ENCODE measurements around the gene MAD2L2. TPM values are rescaled to one million over a fixed set of nuclear protein-coding genes. Genes with fewer than 3 reads are reported as not detected.

The MAD2L2 gene
- polyA plus RNA-seq, 1 donor, result 27.2 TPM

DNA sequence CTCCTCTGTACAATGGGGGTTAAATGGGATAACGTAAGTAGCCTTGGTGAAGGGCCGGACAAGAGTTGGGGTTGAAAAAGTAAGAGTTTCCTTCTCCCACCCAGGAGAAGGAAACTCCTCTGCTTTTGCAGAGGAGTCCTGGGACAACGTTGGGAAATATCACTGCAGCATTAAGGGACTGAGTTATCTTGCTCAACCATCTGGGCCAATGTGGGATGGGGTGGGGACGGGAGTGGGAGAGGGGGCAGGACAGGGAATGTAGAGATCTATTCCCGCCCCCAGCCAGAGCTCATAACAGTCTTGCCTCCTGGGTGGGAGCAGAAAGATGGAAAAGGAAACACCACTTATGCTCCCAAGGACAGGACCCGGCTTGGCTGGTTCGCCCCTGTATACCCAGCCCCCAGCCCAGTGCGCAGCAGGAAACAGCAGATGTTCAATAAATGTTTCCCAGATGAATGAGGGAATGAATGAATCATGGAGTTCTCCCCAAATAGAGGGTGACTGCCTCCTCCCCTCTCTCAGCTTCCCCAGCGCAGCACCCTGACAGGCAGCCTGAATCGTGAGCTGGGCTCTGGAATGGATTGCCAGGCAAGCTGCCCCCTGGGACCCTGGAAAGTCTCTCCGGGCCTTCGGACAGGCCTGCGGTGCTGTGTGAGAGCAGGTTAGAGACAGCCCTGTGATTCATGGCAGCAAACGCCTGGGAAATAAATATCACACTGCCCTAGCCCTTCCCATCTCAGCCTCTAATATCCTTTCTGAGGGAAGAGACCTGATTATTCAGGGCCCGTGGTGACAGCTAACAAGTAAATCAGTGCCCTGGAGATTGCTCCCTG is 51.5 kb downstream of the MAD2L2 start:
- DNase-seq (ENCODE audit: low read depth), result no peak

GRCh38 chr1:11628767-11629166 is 52.2 kb downstream of the MAD2L2 start:
- no peak for DNase-seq (ENCODE audit: low read depth)

DNA sequence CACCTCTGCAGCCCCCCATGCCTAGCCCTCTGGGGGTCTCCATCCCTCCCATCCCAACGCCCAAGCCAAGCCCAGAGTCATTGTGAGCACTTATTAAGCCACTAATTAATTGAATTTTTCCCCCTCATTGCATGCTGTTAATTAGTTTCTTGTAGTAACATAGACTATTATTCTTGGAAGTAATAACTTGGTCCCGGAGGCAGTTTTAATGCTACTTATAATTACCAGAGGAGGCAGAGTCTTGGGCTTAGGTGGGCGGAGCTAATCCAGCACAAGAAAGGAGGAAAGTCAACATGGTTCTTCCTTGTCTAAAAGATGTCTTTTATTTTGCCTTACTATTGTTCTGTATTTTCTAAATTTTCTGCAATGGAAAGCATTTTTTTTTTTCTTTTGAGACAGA is 54.4 kb downstream of the MAD2L2 start:
- no peak for DNase-seq (ENCODE audit: low read depth)

Other genes starting within 250 kb of the MAD2L2 start
- gene DISP3, start 202.0 kb downstream of the MAD2L2 start, polyA plus RNA-seq (ENCODE audit: insufficient read length), result 0.32 TPM
- 0.32 TPM for gene FBXO2, start 26.7 kb downstream of the MAD2L2 start, polyA plus RNA-seq (ENCODE audit: insufficient read length)
- 4.9 TPM for gene FBXO44, start 26.3 kb downstream of the MAD2L2 start, polyA plus RNA-seq (ENCODE audit: insufficient read length)
- 2.9 TPM for gene FBXO6, start 16.9 kb downstream of the MAD2L2 start, polyA plus RNA-seq (ENCODE audit: insufficient read length)
- 0.37 TPM for gene DRAXIN, start 10.6 kb upstream of the MAD2L2 start, polyA plus RNA-seq (ENCODE audit: insufficient read length)
- gene AGTRAP, start 55.0 kb upstream of the MAD2L2 start, polyA plus RNA-seq (ENCODE audit: insufficient read length), result 18.2 TPM
- gene C1orf167, start 81.0 kb upstream of the MAD2L2 start, polyA plus RNA-seq (ENCODE audit: insufficient read length), result 12.1 TPM
- gene MTHFR, start 124.8 kb upstream of the MAD2L2 start, polyA plus RNA-seq (ENCODE audit: insufficient read length), result 38.7 TPM
- 13.0 TPM for gene CLCN6, start 125.0 kb upstream of the MAD2L2 start, polyA plus RNA-seq (ENCODE audit: insufficient read length)
- 2.1 TPM for gene NPPA, start 166.6 kb upstream of the MAD2L2 start, polyA plus RNA-seq (ENCODE audit: insufficient read length)
- not detected for gene NPPB, start 177.8 kb upstream of the MAD2L2 start, polyA plus RNA-seq (ENCODE audit: insufficient read length)
- 32.5 TPM for gene KIAA2013, start 245.3 kb upstream of the MAD2L2 start, polyA plus RNA-seq (ENCODE audit: insufficient read length)